Suprapubic skin (tissue), 3 donors: ENCODE data around the gene SYT13.

Experiments
- EP300 ChIP-seq: sonication (generic); formaldehyde crosslinking; IDR thresholded peaks from one replicate; pipeline ENCODE4 v1.6.1; 2017; ENCODE audit warnings: antibody characterized with exemption
- TF ChIP-seq, protein P1 (sequence below), 2 donors: fragments of 200-600 bp in 1 of 2; fragments of 450-650 bp in 1 of 2; sonication (generic) in 1 of 2; IDR thresholded peaks; one replicate each; pipeline ENCODE4 v1.5.1; 2016 to 2019; ENCODE audit warnings: antibody characterized with exemption in 2 of 2, mild to moderate bottlenecking in 1 of 2, moderate library complexity in 1 of 2

DNA sequence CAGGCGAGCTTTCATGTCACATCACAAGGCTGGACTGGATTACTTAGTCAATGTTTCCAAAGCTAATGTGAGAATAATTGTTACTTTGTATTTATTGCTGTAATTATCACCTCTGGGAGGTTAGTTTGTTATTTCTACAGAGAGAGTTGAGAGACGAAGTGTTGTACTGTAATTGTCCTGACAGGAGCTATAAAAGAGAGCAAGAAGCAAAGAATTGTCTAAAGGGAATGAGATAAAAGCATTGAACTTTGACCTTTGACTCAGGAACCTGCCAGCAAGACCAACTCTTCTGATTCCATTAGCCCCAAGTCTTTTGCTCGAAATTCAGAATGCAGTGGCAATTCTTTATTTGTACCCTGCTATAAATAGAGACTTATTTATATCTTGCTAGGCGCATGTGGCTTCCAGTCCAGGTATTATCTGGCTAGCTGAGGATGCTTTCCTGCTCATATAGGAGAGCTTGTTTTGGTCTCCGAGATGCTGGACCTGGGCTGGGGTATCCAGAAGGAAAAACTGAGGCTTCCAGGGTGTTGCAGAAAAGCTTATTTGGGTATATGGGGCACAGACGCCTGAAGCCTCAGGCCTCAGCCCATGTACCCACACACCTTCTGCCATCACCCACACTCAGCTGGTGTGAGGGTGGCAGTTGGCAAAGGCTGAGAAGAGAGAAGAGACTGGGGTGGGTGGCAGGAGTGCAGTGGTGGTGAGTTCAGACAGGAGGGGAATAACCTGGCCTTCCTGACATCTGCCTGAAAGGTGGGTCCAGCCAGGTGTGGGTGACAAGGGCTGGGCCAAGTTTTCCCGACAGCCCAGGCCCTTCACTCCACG, 40.7 kb downstream of the SYT13 start:
- TF ChIP-seq EP300: no peak
- TF ChIP-seq, protein P1, sequence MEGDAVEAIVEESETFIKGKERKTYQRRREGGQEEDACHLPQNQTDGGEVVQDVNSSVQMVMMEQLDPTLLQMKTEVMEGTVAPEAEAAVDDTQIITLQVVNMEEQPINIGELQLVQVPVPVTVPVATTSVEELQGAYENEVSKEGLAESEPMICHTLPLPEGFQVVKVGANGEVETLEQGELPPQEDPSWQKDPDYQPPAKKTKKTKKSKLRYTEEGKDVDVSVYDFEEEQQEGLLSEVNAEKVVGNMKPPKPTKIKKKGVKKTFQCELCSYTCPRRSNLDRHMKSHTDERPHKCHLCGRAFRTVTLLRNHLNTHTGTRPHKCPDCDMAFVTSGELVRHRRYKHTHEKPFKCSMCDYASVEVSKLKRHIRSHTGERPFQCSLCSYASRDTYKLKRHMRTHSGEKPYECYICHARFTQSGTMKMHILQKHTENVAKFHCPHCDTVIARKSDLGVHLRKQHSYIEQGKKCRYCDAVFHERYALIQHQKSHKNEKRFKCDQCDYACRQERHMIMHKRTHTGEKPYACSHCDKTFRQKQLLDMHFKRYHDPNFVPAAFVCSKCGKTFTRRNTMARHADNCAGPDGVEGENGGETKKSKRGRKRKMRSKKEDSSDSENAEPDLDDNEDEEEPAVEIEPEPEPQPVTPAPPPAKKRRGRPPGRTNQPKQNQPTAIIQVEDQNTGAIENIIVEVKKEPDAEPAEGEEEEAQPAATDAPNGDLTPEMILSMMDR (IDR thresholded peaks at IDR 0.05): no peak
